Lung (tissue), 12 donors: Measurements from ENCODE around the gene ACAP1. TPM values are rescaled to one million over a fixed set of nuclear protein-coding genes. Genes with fewer than 3 reads are reported as not detected.
"Not testable (repeated sequence)": the region's sequence is repeated elsewhere in the genome, so short reads cannot be mapped to it uniquely, and the experiment has no call there.

ENCODE experiments used
- ATAC-seq: fragments of 200-7000 bp; cut with Tn5 transposase; one replicate; pipeline ENCODE4 v1.9.1; 2020; ENCODE audit warnings: moderate number of reproducible peaks; ENCODE audit not compliant: insufficient read depth, low FRiP score
- DNase-seq, 3 donors: peaks; one replicate each; pipeline ENCODE4 v3.0.0-alpha.2; 2013 to 2017
- H3K27ac ChIP-seq, 2 donors: one replicate each; pipeline ENCODE4 v1.5.1; 2013; ENCODE audit warnings: mild to moderate bottlenecking in 2 of 2, moderate library complexity in 2 of 2, control low read depth in 1 of 2, inconsistent platforms in 1 of 2, low read depth in 1 of 2, low read length in 1 of 2
- H3K27me3 ChIP-seq, 3 donors: one replicate each; pipeline ENCODE4 v1.5.1; 2013; ENCODE audit warnings: low read length in 2 of 3; ENCODE audit not compliant: control insufficient read depth in 3 of 3, insufficient read depth in 3 of 3
- H3K36me3 ChIP-seq, 4 donors: one replicate each; pipeline ENCODE4 v1.5.1; 2013; ENCODE audit warnings: low read length in 4 of 4, mild to moderate bottlenecking in 1 of 4, moderate library complexity in 1 of 4; ENCODE audit not compliant: control insufficient read depth in 4 of 4, insufficient read depth in 4 of 4
- H3K4me1 ChIP-seq, 5 donors: one replicate each; pipeline ENCODE4 v1.5.1; 2013; ENCODE audit warnings: low read length in 5 of 5, mild to moderate bottlenecking in 2 of 5, moderate library complexity in 1 of 5; ENCODE audit not compliant: control insufficient read depth in 5 of 5, insufficient read depth in 5 of 5
- H3K4me3 ChIP-seq: one replicate; pipeline ENCODE4 v1.5.1; 2013; ENCODE audit warnings: mild to moderate bottlenecking, control low read depth, moderate library complexity
- H3K9ac ChIP-seq, 2 donors: one replicate each; pipeline ENCODE4 v1.5.1; 2013; ENCODE audit warnings: low read length in 2 of 2, control low read depth in 1 of 2; ENCODE audit not compliant: insufficient read depth in 1 of 2
- H3K9me3 ChIP-seq, 4 donors: one replicate each; pipeline ENCODE4 v1.5.1; 2013; ENCODE audit warnings: low read length in 3 of 4, mild to moderate bottlenecking in 1 of 4, moderate library complexity in 1 of 4; ENCODE audit not compliant: control insufficient read depth in 4 of 4, insufficient read depth in 3 of 4
- WGBS, 2 donors: extraction: QIAGEN DNeasy Blood & Tissue Kit; methylation state at CpG; one replicate each; pipeline ENCODE4 v1.1.7; 2013; 5-methylcytosine and 5-hydroxymethylcytosine counted together
- polyA plus RNA-seq, 2 donors: library from polyadenylated mRNA; stranded (reverse); fragments of 200-250 nt; gene quantifications; one replicate each; pipeline ENCODE4 v1.2.1, GENCODE V29; 2013
- total RNA-seq, 2 donors: library from RNA; depleted of rRNA in 1 of 2; stranded (reverse); fragments of >200 nt in 1 of 2; gene quantifications; one replicate each; pipeline ENCODE4 v1.2.1, GENCODE V29; 2014 to 2021
- TF ChIP-seq, protein P1 (sequence below): IDR thresholded peaks from 2 replicates; pipeline ENCODE4 v1.5.1; 2012; ENCODE audit warnings: mild to moderate bottlenecking; ENCODE audit errors: control extremely low read depth, extremely low read depth
- donor health status: control.
- donor health status: control.
- donor health status: Bipolar disorder and iron deficiency.
- donor health status: healthy.
- donor health status: DM: yes; HTN: yes; CAD: no.

The ACAP1 gene
- total and polyA plus RNA-seq, 4 donors, result 9.2 to 39.4 (median 22.1) TPM

DNA sequence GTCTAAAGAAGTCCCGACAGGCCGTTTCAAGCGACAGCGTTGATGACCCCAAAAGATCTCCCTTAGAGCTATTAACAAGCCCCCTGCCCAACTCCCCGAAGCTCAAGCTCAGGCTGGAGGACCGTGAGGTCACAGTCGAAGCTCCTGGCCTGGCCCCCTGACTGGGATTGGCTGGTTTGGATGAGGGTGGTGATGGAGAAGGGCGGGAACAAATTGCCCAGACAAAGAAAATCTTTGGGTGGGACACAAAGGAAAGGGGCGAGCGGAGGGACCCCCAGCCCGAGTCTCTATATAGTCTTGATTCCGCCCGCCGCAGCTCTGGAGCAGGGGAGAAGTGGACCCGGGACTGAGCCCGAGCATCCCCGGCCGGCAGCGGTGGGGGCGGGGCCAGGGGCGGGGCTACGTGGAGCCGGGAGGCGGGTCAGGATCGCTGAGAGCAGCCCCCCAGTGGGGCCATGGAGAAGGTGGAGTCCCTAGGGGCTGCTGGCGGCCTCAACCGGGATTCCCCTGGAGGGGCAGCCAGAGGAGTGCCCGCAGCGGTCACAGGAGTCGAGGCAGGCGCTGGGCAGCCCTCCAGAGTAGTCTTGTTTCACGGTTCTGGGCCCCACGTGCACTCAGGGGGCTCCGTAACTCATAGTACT is 6.2 kb upstream of the ACAP1 start:
- Histone ChIP-seq H3K27ac (peak overlapping the region; percentile 82 to 94), H3K4me3 (peak overlapping the region; percentile 83), H3K9ac (peak overlapping the region; percentile 42 to 93), H3K9me3 (no peaks in the 10 kb centered on the region), H3K4me1 (peaks cover 0 to 18% (median 3%) of the 10 kb centered on the region in 5 donors), H3K27me3 (no peaks in the 10 kb centered on the region), H3K36me3 (peaks cover 0 to 11% (median 0%) of the 10 kb centered on the region in 4 donors)
- ATAC-seq, result peak; percentile 59
- DNase-seq, result peak; percentile 91 to 94 (median 91)
- WGBS, 2 donors, result 1% methylated on average over 30 to 34 of the region's 34 CpGs
- TF ChIP-seq, protein P1, sequence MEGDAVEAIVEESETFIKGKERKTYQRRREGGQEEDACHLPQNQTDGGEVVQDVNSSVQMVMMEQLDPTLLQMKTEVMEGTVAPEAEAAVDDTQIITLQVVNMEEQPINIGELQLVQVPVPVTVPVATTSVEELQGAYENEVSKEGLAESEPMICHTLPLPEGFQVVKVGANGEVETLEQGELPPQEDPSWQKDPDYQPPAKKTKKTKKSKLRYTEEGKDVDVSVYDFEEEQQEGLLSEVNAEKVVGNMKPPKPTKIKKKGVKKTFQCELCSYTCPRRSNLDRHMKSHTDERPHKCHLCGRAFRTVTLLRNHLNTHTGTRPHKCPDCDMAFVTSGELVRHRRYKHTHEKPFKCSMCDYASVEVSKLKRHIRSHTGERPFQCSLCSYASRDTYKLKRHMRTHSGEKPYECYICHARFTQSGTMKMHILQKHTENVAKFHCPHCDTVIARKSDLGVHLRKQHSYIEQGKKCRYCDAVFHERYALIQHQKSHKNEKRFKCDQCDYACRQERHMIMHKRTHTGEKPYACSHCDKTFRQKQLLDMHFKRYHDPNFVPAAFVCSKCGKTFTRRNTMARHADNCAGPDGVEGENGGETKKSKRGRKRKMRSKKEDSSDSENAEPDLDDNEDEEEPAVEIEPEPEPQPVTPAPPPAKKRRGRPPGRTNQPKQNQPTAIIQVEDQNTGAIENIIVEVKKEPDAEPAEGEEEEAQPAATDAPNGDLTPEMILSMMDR, result no peak

DNA sequence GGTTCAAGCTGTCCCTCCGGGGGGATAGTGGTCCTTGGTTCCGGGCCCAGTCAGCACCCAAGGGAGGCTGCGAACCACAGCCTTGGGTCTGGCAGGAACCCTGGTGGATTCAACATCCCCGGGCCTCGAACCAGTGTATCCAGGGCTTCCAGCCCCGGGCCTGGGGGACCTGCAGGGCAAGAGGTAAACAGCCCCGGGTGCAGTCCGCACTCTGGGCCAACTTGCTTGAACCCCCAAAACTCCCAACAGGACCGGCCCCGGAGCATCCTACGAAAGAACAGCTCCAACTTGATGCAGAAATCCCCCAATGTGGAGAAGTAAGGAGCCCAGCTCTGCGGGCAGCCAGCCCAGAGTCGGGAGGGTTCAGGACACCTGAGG is 5.7 kb upstream of the ACAP1 start:
- TF ChIP-seq, protein P1, result no peak
- Histone ChIP-seq H3K27me3 (no peaks in the 10 kb centered on the region), H3K4me3 (no peak overlapping the region), H3K36me3 (peaks cover 0 to 6% (median 0%) of the 10 kb centered on the region in 4 donors), H3K27ac (peak overlapping the region in 1 of 2 donors; percentile 65), H3K9me3 (no peaks in the 10 kb centered on the region), H3K9ac (peak overlapping the region in 1 of 2 donors; percentile 28), H3K4me1 (peaks cover 0 to 18% (median 3%) of the 10 kb centered on the region in 5 donors)
- DNase-seq, result no peak
- ATAC-seq, result no peak
- WGBS, 2 donors, result 65 to 72% methylated on average over 12 to 13 of the region's 13 CpGs

DNA sequence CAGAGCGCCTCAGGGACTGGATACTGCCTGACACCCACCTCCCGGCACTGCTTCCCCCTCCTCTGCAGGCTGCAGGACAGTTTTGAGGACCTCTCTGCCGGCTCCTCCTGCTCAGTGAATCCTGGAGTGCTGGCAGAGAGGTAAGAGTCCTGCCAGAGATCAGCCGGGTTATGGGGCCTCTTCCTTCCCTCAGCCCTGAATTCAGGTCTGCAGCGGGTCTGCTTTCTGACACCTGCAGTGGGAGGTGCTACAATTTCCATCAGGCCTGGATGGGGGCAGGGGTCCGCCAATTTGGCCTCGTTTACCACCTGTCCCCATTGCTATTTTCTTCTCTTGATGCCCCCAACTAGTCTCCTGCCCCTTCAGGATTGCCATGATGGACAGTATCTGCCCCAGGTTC is 4.2 kb upstream of the ACAP1 start:
- WGBS, 2 donors, result 46 to 53% methylated on average over 7 of the region's 7 CpGs
- no peak for ATAC-seq

DNA sequence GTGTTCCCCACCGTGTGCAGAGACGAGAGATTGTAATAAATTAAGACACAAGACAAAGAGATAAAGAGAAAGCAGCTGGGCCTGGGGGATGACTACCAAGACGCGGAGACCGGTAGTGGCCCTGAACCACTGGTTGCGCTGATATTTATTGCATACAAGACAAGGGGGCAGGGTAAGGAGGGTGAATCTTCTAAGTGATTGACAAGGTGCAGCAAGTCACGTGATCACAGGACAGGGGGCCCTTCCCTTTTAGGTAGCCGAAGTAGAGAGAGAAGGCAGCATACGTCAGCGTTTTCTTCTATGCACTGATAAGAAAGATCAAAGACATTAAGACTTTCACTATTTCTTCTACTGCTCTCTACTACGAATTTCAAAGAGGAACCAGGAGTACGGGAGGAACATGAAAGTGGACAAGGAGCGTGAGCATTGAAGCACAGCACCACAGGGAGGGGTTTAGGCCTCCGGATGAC is 3.7 kb upstream of the ACAP1 start:
- DNase-seq, ATAC-seq, H3K27ac ChIP-seq, H3K9me3 ChIP-seq, H3K9ac ChIP-seq, H3K27me3 ChIP-seq, H3K36me3 ChIP-seq, H3K4me3 ChIP-seq: not testable (repeated sequence)
- WGBS, 2 donors, result 39 to 43% methylated on average over 14 of the region's 14 CpGs
- peaks cover 0 to 16% (median 4%) of the 10 kb centered on the region in 5 donors for H3K4me1 ChIP-seq

More for the DNA sequence above, 4.2 kb upstream of the ACAP1 start:
- Histone ChIP-seq H3K4me3 (no peak overlapping the region), H3K27ac (no peak overlapping the region), H3K4me1 (peaks cover 0 to 18% (median 4%) of the 10 kb centered on the region in 5 donors), H3K27me3 (peaks cover 0 to 2% (median 0%) of the 10 kb centered on the region in 3 donors), H3K9ac (no peak overlapping the region), H3K36me3 (no peaks in the 10 kb centered on the region), H3K9me3 (no peaks in the 10 kb centered on the region)
- TF ChIP-seq, protein P1, result no peak
- DNase-seq, result no peak
